Astrocyte of the cerebellum (primary cell): ENCODE measurements around the gene COL4A6.

Experiments used
- DNase-seq: peaks from one replicate; pipeline ENCODE4 v3.0.0-alpha.2; 2011; ENCODE audit warnings: low read depth
- H3K4me3 ChIP-seq: 2 replicates; pipeline ENCODE4 v1.5.1; 2011; ENCODE audit warnings: mild to moderate bottlenecking, low read depth, low read length, moderate library complexity
- CTCF ChIP-seq: IDR thresholded peaks from 2 replicates; pipeline ENCODE4 v1.5.1; 2012; ENCODE audit warnings: low read length, low read depth, moderate library complexity, mild to moderate bottlenecking; ENCODE audit errors: missing control alignments
- in situ Hi-C: cut with HindIII; loops from 2 replicates; pipeline ENCODE4 v1.10.0; 2017; ENCODE audit warnings: low sequenced_read_pairs

The COL4A6 gene

GRCh38 chrX:108254636-108255035 is 183.6 kb downstream of the COL4A6 start:
- no peak overlapping the region for H3K4me3 ChIP-seq
- TF ChIP-seq CTCF = no peak
- in situ Hi-C loops = no loop called here
- DNase-seq = no peak

- H3K4me3 ChIP-seq = no peak overlapping the region
- DNase-seq = no peak
- in situ Hi-C loops = no loop called here
- no peak for TF ChIP-seq CTCF
Measured at GRCh38 chrX:108250654-108251579, 187.3 kb downstream of the COL4A6 start.

- TF ChIP-seq CTCF = no peak
- in situ Hi-C loops = no loop called here
- DNase-seq = no peak
- H3K4me3 ChIP-seq = no peak overlapping the region
Measured at GRCh38 chrX:108246304-108246954, 191.8 kb downstream of the COL4A6 start.

- TF ChIP-seq CTCF = no peak
- in situ Hi-C loops = no loop called here
Measured at GRCh38 chrX:108245462-108245861, 192.8 kb downstream of the COL4A6 start.

GRCh38 chrX:108235986-108236385 is 202.2 kb downstream of the COL4A6 start:
- in situ Hi-C loops = no loop called here
- DNase-seq = no peak
- no peak overlapping the region for H3K4me3 ChIP-seq
- TF ChIP-seq CTCF = no peak

More at GRCh38 chrX:108245462-108245861, 192.8 kb downstream of the COL4A6 start:
- no peak for DNase-seq
- no peak overlapping the region for H3K4me3 ChIP-seq

GRCh38 chrX:108230574-108230973 is 207.6 kb downstream of the COL4A6 start:
- no peak for DNase-seq
- TF ChIP-seq CTCF = no peak
- no peak overlapping the region for H3K4me3 ChIP-seq
- in situ Hi-C loops = no loop called here
